HUES64 (cell line): ENCODE results near the gene CA4.

ENCODE experiments used
- H3K27ac ChIP-seq: 2 replicates; pipeline ENCODE4 v1.7.0; 2013; ENCODE audit warnings: low read depth, low read length, inconsistent platforms
- H3K27me3 ChIP-seq: 2 replicates; pipeline ENCODE4 v1.6.1; 2013; ENCODE audit warnings: mild to moderate bottlenecking, low read length; ENCODE audit not compliant: insufficient read depth
- H3K36me3 ChIP-seq: 2 replicates; pipeline ENCODE4 v1.6.1; 2013; ENCODE audit warnings: mild to moderate bottlenecking, low read length; ENCODE audit not compliant: insufficient read depth
- H3K4me1 ChIP-seq: 2 replicates; pipeline ENCODE4 v1.6.1; 2013; ENCODE audit warnings: mild to moderate bottlenecking, low read length, moderate library complexity; ENCODE audit not compliant: insufficient read depth
- H3K4me3 ChIP-seq: 2 replicates; pipeline ENCODE4 v1.5.1; 2013; ENCODE audit warnings: mild to moderate bottlenecking, low read length, moderate library complexity
- H3K9ac ChIP-seq: 2 replicates; pipeline ENCODE4 v1.6.1; 2013; ENCODE audit warnings: mild to moderate bottlenecking, low read depth, low read length
- H3K9me3 ChIP-seq: 2 replicates; pipeline ENCODE4 v1.6.1; 2013; ENCODE audit warnings: low read depth, low read length; ENCODE audit not compliant: insufficient read depth
- WGBS: fragments of 150-250, 120-280 bp; methylation state at CpG from one replicate; pipeline ENCODE4 v1.1.7; 2013; ENCODE audit warnings: missing lambda C conversion rate; 5-methylcytosine and 5-hydroxymethylcytosine counted together

Gene CA4

GRCh38 chr17:60157487-60158040 lies 7.8 kb downstream of the CA4 start:
- H3K9ac ChIP-seq: no peak overlapping the region
- 78% methylated on average over 16 of the region's 18 CpGs for WGBS
- H3K4me3 ChIP-seq: no peak overlapping the region
- H3K4me1 ChIP-seq: peaks cover 37% of the 10 kb centered on the region
- H3K36me3 ChIP-seq: no peaks in the 10 kb centered on the region
- no peak overlapping the region for H3K27ac ChIP-seq
- 0 out of 2 replicates have a peak, but pooled peaks cover 6% of the 10 kb centered on the region for H3K27me3 ChIP-seq
- H3K9me3 ChIP-seq: no peaks in the 10 kb centered on the region

GRCh38 chr17:60158751-60159478 lies 9.1 kb downstream of the CA4 start:
- Histone ChIP-seq H3K27me3 (no peaks in the 10 kb centered on the region), H3K9me3 (no peaks in the 10 kb centered on the region), H3K4me1 (peaks cover 44% of the 10 kb centered on the region), H3K4me3 (no peak overlapping the region), H3K27ac (peak overlapping the region; percentile 31; the same call in 1 of the 2 replicates), H3K36me3 (no peaks in the 10 kb centered on the region), H3K9ac (no peak overlapping the region)
- WGBS: 11% methylated on average over 19 of the region's 19 CpGs

- Histone ChIP-seq H3K9ac (no peak overlapping the region), H3K9me3 (no peaks in the 10 kb centered on the region), H3K27ac (no peak overlapping the region; the same call in 1 of the 2 replicates), H3K4me3 (no peak overlapping the region), H3K36me3 (no peaks in the 10 kb centered on the region), H3K4me1 (peaks cover 42% of the 10 kb centered on the region), H3K27me3 (no peaks in the 10 kb centered on the region)
- 52% methylated on average over 6 of the region's 6 CpGs for WGBS
These were observed 9.7 kb downstream of the CA4 start for GRCh38 chr17:60159479-60159866.

- Histone ChIP-seq H3K4me1 (peaks cover 40% of the 10 kb centered on the region), H3K27ac (peak overlapping the region; percentile 49; the same call in 1 of the 2 replicates), H3K27me3 (no peaks in the 10 kb centered on the region), H3K9me3 (no peaks in the 10 kb centered on the region), H3K4me3 (no peak overlapping the region; the same call in 1 of the 2 replicates), H3K9ac (no peak overlapping the region), H3K36me3 (no peaks in the 10 kb centered on the region)
- 36% methylated on average over 10 of the region's 10 CpGs for WGBS
These were observed 11.2 kb downstream of the CA4 start for GRCh38 chr17:60160829-60161501.

- no peak overlapping the region for H3K27ac ChIP-seq
- H3K4me3 ChIP-seq: no peak overlapping the region
- peaks cover 40% of the 10 kb centered on the region for H3K4me1 ChIP-seq
- WGBS: 42% methylated on average over 14 of the region's 17 CpGs
- no peaks in the 10 kb centered on the region for H3K9me3 ChIP-seq
- no peaks in the 10 kb centered on the region for H3K36me3 ChIP-seq
- H3K9ac ChIP-seq: no peak overlapping the region
- H3K27me3 ChIP-seq: no peaks in the 10 kb centered on the region
These were observed 12.0 kb downstream of the CA4 start for GRCh38 chr17:60161598-60162330.

- no peak overlapping the region for H3K27ac ChIP-seq
- WGBS: 50% methylated on average over 19 of the region's 20 CpGs
- no peaks in the 10 kb centered on the region for H3K36me3 ChIP-seq
- H3K27me3 ChIP-seq: no peaks in the 10 kb centered on the region
- H3K9ac ChIP-seq: no peak overlapping the region
- H3K9me3 ChIP-seq: no peaks in the 10 kb centered on the region
- H3K4me3 ChIP-seq: no peak overlapping the region
- H3K4me1 ChIP-seq: peaks cover 32% of the 10 kb centered on the region
These were observed 13.5 kb downstream of the CA4 start for GRCh38 chr17:60163108-60163784.

- Histone ChIP-seq H3K27ac (no peak overlapping the region), H3K4me3 (no peak overlapping the region), H3K9me3 (no peaks in the 10 kb centered on the region), H3K4me1 (peaks cover 24% of the 10 kb centered on the region), H3K27me3 (no peaks in the 10 kb centered on the region), H3K9ac (no peak overlapping the region), H3K36me3 (no peaks in the 10 kb centered on the region)
- 95% methylated on average over 5 of the region's 6 CpGs for WGBS
These were observed 14.4 kb downstream of the CA4 start for GRCh38 chr17:60164164-60164563.

GRCh38 chr17:60164697-60165096 lies 14.9 kb downstream of the CA4 start:
- no peaks in the 10 kb centered on the region for H3K36me3 ChIP-seq

GRCh38 chr17:60165223-60165622 lies 15.4 kb downstream of the CA4 start:
- H3K9ac ChIP-seq: no peak overlapping the region
- no peak overlapping the region for H3K27ac ChIP-seq
- H3K4me1 ChIP-seq: peaks cover 22% of the 10 kb centered on the region
- H3K36me3 ChIP-seq: no peaks in the 10 kb centered on the region
- no peaks in the 10 kb centered on the region for H3K9me3 ChIP-seq
- 86% methylated on average over 5 of the region's 5 CpGs for WGBS
- H3K4me3 ChIP-seq: no peak overlapping the region
- H3K27me3 ChIP-seq: no peaks in the 10 kb centered on the region

More at GRCh38 chr17:60164697-60165096, 14.9 kb downstream of the CA4 start:
- Histone ChIP-seq H3K27me3 (no peaks in the 10 kb centered on the region), H3K4me1 (peaks cover 22% of the 10 kb centered on the region), H3K9me3 (no peaks in the 10 kb centered on the region), H3K9ac (no peak overlapping the region), H3K27ac (no peak overlapping the region), H3K4me3 (no peak overlapping the region)
- WGBS: 83% methylated on average over 5 of the region's 5 CpGs

- H3K9ac ChIP-seq: no peak overlapping the region
These were observed 16.2 kb downstream of the CA4 start for GRCh38 chr17:60165971-60166370.

More at GRCh38 chr17:60165971-60166370, 16.2 kb downstream of the CA4 start:
- WGBS: 87% methylated on average over 4 of the region's 5 CpGs
- no peak overlapping the region for H3K4me3 ChIP-seq
- no peak overlapping the region for H3K27ac ChIP-seq
- H3K9me3 ChIP-seq: no peaks in the 10 kb centered on the region
- no peaks in the 10 kb centered on the region for H3K27me3 ChIP-seq
- no peaks in the 10 kb centered on the region for H3K36me3 ChIP-seq
- H3K4me1 ChIP-seq: peaks cover 21% of the 10 kb centered on the region
